Osteoblast (primary cell): ENCODE measurements around the gene TTBK1. TPM values are rescaled to one million over a fixed set of nuclear protein-coding genes. Genes with fewer than 3 reads are reported as not detected.

ENCODE experiments used
- DNase-seq: peaks from one replicate; pipeline ENCODE4 v3.0.0; 2011; ENCODE audit warnings: low spot score, mixed read lengths; ENCODE audit not compliant: insufficient read length; ENCODE audit errors: missing footprints
- H2AFZ ChIP-seq: 2 replicates; pipeline ENCODE4 v1.6.0; 2011; ENCODE audit warnings: mild to moderate bottlenecking, low read length
- H3K27ac ChIP-seq: 2 replicates; pipeline ENCODE4 v1.5.1; 2011; ENCODE audit warnings: mild to moderate bottlenecking, low read depth, low read length, moderate library complexity
- H3K27me3 ChIP-seq: 2 replicates; pipeline ENCODE4 v1.6.0; 2012; ENCODE audit warnings: mild to moderate bottlenecking, control low read depth, inconsistent platforms, low read length, moderate library complexity; ENCODE audit not compliant: insufficient read depth
- H3K36me3 ChIP-seq: 2 replicates; pipeline ENCODE4 v1.5.1; 2011; ENCODE audit warnings: mild to moderate bottlenecking, low read length, control low read depth, moderate library complexity; ENCODE audit not compliant: insufficient read depth
- H3K4me1 ChIP-seq: 2 replicates; pipeline ENCODE4 v1.5.1; 2011; ENCODE audit warnings: mild to moderate bottlenecking, low read length, control low read depth, moderate library complexity; ENCODE audit not compliant: insufficient read depth
- H3K4me2 ChIP-seq: 2 replicates; pipeline ENCODE4 v1.6.0; 2011; ENCODE audit warnings: mild to moderate bottlenecking, low read length; ENCODE audit not compliant: insufficient read depth
- H3K4me3 ChIP-seq: fragments of 200-600 bp; sonication (generic); 3 replicates; pipeline ENCODE4 v1.5.1; 2012; ENCODE audit warnings: mild to moderate bottlenecking, low read length, inconsistent platforms; ENCODE audit not compliant: insufficient read depth
- H3K79me2 ChIP-seq: 2 replicates; pipeline ENCODE4 v1.6.0; 2012; ENCODE audit warnings: mild to moderate bottlenecking, low read length, control low read depth, inconsistent platforms; ENCODE audit not compliant: insufficient read depth
- H3K9me3 ChIP-seq: 2 replicates; pipeline ENCODE4 v1.5.1; 2011; ENCODE audit warnings: low read depth, low read length, control low read depth
- H4K20me1 ChIP-seq: 2 replicates; pipeline ENCODE4 v1.6.0; 2012; ENCODE audit warnings: mild to moderate bottlenecking, low read length, control low read depth; ENCODE audit not compliant: insufficient read depth
- CTCF ChIP-seq: IDR thresholded peaks from 2 replicates; pipeline ENCODE4 v1.5.1; 2011; ENCODE audit warnings: mild to moderate bottlenecking, low read depth, low read length, moderate library complexity; ENCODE audit errors: extremely low read depth
- total RNA-seq: library from RNA; depleted of rRNA; stranded (reverse); fragments of >200 nt; gene quantifications from 2 replicates; pipeline ENCODE4 v1.2.3, GENCODE V29; 2012

TTBK1 gene
- total RNA-seq, 1 donor, result under 0.01 TPM

GRCh38 chr6:43313813-43314212 is 70.5 kb downstream of the TTBK1 start:
- Histone ChIP-seq H3K4me1 (peaks cover 2% of the 10 kb centered on the region), H4K20me1 (no peaks in the 10 kb centered on the region), H3K27ac (no peak overlapping the region), H3K9me3 (no peaks in the 10 kb centered on the region), H3K27me3 (peaks cover 3% of the 10 kb centered on the region), H3K4me2 (no peak overlapping the region), H2AFZ (no peak overlapping the region), H3K36me3 (no peaks in the 10 kb centered on the region), H3K4me3 (no peak overlapping the region), H3K79me2 (no peaks in the 10 kb centered on the region)
- TF ChIP-seq CTCF, result no peak
- DNase-seq, result no peak

GRCh38 chr6:43318011-43318410 is 74.7 kb downstream of the TTBK1 start:
- Histone ChIP-seq H3K27me3 (no peaks in the 10 kb centered on the region), H3K27ac (no peak overlapping the region), H3K79me2 (no peaks in the 10 kb centered on the region), H3K4me2 (no peak overlapping the region), H3K36me3 (no peaks in the 10 kb centered on the region), H3K4me1 (no peaks in the 10 kb centered on the region), H4K20me1 (no peaks in the 10 kb centered on the region), H3K9me3 (no peaks in the 10 kb centered on the region), H2AFZ (no peak overlapping the region), H3K4me3 (no peak overlapping the region)
- no peak for TF ChIP-seq CTCF
- no peak for DNase-seq

- DNase-seq, result no peak
- Histone ChIP-seq H3K36me3 (no peaks in the 10 kb centered on the region), H3K79me2 (no peaks in the 10 kb centered on the region), H3K4me2 (no peak overlapping the region), H3K27me3 (no peaks in the 10 kb centered on the region), H2AFZ (no peak overlapping the region), H3K4me3 (no peak overlapping the region), H4K20me1 (no peaks in the 10 kb centered on the region), H3K4me1 (no peaks in the 10 kb centered on the region), H3K9me3 (no peaks in the 10 kb centered on the region), H3K27ac (no peak overlapping the region)
- no peak for TF ChIP-seq CTCF
These were observed 82.6 kb downstream of the TTBK1 start for GRCh38 chr6:43325876-43326275.

GRCh38 chr6:43328528-43328927 is 85.2 kb downstream of the TTBK1 start:
- H4K20me1 ChIP-seq, result no peaks in the 10 kb centered on the region
- TF ChIP-seq CTCF, result no peak
- DNase-seq, result no peak
- H3K4me3 ChIP-seq, result no peak overlapping the region
- no peak overlapping the region for H3K4me2 ChIP-seq
- H3K27ac ChIP-seq, result no peak overlapping the region
- no peak overlapping the region for H2AFZ ChIP-seq
- no peaks in the 10 kb centered on the region for H3K27me3 ChIP-seq
- no peaks in the 10 kb centered on the region for H3K4me1 ChIP-seq
- H3K9me3 ChIP-seq, result no peaks in the 10 kb centered on the region
- H3K36me3 ChIP-seq, result no peaks in the 10 kb centered on the region
- H3K79me2 ChIP-seq, result no peaks in the 10 kb centered on the region
